ENCODE results near the gene HERC2.
"Not testable (repeated sequence)": the region's sequence is repeated elsewhere in the genome, so short reads cannot be mapped to it uniquely, and the experiment has no call there.

Gene HERC2, protein sequence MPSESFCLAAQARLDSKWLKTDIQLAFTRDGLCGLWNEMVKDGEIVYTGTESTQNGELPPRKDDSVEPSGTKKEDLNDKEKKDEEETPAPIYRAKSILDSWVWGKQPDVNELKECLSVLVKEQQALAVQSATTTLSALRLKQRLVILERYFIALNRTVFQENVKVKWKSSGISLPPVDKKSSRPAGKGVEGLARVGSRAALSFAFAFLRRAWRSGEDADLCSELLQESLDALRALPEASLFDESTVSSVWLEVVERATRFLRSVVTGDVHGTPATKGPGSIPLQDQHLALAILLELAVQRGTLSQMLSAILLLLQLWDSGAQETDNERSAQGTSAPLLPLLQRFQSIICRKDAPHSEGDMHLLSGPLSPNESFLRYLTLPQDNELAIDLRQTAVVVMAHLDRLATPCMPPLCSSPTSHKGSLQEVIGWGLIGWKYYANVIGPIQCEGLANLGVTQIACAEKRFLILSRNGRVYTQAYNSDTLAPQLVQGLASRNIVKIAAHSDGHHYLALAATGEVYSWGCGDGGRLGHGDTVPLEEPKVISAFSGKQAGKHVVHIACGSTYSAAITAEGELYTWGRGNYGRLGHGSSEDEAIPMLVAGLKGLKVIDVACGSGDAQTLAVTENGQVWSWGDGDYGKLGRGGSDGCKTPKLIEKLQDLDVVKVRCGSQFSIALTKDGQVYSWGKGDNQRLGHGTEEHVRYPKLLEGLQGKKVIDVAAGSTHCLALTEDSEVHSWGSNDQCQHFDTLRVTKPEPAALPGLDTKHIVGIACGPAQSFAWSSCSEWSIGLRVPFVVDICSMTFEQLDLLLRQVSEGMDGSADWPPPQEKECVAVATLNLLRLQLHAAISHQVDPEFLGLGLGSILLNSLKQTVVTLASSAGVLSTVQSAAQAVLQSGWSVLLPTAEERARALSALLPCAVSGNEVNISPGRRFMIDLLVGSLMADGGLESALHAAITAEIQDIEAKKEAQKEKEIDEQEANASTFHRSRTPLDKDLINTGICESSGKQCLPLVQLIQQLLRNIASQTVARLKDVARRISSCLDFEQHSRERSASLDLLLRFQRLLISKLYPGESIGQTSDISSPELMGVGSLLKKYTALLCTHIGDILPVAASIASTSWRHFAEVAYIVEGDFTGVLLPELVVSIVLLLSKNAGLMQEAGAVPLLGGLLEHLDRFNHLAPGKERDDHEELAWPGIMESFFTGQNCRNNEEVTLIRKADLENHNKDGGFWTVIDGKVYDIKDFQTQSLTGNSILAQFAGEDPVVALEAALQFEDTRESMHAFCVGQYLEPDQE (N-terminal part only)

DNA sequence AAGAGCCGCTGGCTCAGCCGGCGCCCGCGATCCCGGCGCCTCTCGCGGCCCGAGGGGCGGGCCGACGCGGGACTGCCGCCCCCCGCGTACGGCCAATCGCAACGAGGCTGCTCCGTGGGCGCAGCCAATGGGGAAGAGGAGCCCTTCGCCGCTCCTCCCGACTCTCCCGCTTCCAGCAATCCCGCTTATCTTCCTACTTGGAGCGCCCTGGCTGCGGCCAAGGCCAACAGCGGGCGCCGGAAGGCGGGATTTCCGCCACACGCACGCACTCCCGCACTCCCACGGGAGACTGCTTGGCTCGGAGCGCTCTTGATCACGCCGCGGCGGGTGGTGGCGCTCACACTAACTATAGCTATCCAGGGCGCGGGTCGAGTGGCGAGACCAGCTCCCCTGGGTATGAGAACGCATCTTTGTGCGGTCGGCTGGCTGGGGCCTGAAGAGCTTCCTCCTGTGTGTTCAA, at the start of gene HERC2:
Gene HERC2 (minus strand): TSS at position 51 of the 460 bp plus-strand sequence. CDS start 746 bp downstream, outside the sequence.
- not testable (repeated sequence) for DNase-seq (ENCODE audit: low read depth, low spot score)

DNA sequence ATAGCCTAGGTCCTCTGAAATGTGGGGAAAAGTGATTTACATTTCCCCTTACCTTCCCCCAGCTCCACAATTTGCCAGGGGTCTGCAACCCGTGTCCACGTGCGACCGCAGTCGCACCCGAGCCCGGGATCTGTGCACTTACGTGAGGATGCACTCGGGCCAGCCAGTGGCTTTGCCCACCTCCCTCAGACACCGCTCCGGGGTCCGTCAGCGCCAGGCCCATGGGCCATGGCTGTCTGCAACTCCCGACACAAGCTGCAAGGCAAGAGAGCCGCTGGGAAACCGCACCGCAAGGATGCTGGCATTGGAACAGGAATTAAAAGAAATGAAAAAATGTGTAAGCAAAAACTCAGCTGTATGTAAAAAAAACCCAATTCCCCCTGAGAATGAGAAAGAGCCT, 43.5 kb upstream of the HERC2 start:
- DNase-seq (ENCODE audit: low read depth, low spot score): not testable (repeated sequence)

DNA sequence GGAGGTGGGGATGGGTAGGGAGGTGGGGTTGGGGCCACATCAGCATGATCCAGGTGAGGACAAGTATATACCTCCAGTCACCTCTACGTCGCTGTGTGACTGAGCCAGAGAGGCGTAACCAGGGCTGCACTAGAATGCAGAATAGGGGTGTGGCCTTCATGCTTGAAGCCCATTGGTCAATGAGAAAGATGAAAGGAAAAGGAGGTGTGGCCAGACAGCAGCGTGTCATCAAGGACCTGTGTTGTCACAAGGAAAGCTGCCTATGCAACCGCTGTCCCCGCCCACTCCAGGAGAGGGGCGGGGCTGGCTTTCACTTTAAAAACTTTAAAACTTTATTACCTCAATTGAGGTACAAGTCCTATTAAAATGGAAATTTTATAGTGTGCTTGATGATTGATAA, 36.0 kb upstream of the HERC2 start, which contains the start of gene GOLGA6L24:
Gene GOLGA6L24 (minus strand): TSS at position 101 of the 400 bp plus-strand sequence. CDS start 61 bp downstream, at position 40.
- DNase-seq (ENCODE audit: low read depth, low spot score): not testable (repeated sequence)

DNA sequence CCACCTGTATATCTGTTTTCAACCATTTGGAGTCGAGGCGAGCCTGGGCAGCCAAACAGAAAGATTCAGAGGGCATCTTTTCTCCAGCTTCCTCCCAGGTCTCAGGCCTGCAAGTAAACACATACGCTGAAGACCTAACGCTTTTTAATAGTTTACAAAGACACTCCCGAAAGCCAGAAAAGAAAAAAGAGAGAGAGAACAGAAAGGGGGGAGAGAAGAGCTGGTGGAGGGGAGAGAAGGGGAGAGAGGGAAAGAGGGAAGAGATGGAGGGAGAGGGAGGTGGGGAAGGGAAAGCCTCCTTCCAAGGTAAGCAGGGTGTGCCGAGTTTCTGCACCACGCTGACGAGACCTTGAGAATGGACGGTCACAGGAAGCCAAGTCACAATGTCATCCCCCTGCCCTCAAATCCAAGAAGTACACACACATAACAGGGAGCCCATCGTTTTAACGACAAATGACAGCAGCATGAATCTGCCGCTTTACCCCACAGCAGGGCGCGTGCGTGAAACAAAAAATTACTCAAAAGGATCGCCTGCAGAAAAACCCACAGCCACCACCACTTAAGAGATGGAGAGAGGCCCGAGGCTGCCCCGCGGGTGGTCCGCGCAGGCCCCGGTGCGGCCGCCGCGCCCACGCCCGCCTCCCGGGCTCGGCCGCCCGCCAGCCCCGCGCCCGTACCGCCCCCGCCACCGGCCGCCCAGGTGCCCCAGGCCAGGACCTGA, 461 bp downstream of the HERC2 start:
- not testable (repeated sequence) for DNase-seq (ENCODE audit: low read depth, low spot score)

DNA sequence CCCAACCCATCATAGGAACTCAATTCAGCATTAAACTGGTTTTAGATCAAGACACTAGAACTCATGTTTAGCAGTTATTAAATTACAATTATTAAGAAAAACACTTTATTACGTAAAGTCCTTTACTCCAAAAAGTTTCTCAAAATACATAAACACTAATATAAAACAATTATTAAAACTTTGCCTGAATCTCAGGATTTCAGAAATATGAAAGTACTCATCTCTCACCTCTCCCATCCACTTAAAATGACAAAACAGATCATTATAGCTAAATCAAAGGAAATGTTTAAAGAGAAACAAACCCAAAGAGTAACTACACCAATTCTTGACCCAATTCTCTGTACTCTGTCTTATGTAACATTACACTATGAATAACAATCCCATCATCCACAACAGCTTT, 2.3 kb downstream of the HERC2 start:
- not testable (repeated sequence) for DNase-seq (ENCODE audit: low read depth, low spot score)

DNA sequence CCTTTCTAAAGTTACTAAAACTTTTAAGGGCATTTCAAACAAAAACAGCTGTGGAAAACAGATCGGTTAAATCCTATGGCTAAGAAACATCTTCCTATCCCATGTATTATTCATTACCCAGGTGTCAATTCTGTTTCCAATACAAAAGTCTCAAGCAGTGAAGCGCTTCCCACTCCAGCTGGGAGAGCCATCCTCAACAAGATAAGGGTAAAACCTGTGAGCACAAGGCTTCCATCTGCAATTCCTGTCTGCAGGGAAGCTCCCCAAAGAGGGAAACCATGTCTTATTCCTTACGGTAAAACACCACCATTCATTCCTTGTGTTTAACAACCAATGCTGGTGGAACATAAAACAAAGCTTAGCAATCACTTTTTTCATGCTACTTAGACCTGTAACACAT, 3.2 kb downstream of the HERC2 start:
- not testable (repeated sequence) for DNase-seq (ENCODE audit: low read depth, low spot score)

DNA sequence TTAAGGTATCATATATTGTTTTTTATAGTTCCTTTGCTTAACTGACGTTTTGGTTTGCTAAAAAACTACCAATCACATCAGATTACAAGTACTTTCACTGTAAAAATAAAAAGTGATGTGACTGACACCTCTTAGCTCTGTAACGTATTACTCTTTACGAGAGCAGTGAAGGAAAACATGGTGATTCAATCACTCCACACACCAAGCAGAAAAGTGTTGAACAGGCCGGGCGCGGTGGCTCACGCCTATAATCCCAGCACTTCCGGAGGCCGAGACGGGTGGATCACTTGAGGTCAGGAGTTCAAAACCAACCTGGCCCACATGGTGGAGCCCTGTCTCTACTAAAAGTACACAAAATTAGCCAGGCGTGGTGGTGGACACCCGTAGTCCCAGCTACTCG, 3.9 kb downstream of the HERC2 start:
- DNase-seq (ENCODE audit: low read depth, low spot score): not testable (repeated sequence)

DNA sequence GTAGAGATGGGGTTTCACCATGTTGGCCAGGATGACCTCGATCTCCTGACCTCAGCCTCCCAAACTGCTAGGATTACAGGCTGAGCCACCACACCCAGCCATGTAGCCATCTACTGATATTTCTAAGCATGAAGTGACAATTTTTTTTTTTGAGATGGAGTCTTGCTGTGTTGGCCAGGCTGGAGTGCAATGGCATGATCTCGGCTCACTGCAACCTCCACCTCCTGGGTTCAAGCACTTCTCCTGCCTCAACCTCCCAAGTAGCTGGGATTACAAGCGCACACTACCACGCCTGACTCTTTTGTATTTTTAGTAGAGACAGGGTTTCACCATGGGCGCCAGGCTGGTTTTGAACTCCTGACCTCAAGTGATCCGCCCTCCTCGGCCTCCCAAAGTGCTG, 5.0 kb downstream of the HERC2 start:
- DNase-seq (ENCODE audit: low read depth, low spot score): not testable (repeated sequence)

DNA sequence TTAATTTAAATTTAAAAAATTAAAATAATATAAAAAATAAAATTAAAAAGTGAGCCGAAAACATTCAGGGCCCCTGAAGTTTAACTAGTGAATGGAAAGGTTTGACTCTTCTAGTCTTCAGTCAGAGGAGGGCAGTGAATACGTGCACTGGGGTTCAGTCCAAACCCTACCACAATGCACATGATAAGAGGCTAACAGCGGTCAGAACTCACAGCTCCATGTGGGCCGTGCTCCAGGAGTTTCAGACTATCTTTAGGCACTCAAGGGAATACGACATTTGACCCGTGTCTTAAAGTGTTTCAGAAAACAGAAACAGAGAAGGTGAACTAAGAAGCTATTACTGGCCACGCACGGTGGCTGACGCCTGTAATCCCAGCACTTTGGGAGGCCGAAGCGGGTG, 11.5 kb downstream of the HERC2 start:
- not testable (repeated sequence) for DNase-seq (ENCODE audit: low read depth, low spot score)

DNA sequence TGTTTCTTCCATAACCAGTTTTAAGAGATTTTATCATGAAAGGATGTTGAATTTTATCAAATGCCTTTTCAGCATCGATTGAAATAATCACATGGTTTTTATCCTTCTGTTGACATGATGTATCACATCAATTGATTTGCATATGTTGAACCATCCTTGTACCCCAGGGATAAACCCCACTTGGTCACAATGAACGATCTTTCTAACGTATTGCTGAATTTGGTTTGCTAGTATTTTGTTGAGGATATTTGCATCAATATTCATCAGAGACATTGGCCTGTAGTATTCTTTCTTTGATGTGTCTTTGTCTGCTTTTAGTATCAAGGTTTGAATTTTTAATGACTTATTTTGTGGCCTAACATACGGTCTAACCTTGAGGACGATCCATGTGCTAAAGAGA, 13.3 kb downstream of the HERC2 start:
- DNase-seq (ENCODE audit: low read depth, low spot score): not testable (repeated sequence)

DNA sequence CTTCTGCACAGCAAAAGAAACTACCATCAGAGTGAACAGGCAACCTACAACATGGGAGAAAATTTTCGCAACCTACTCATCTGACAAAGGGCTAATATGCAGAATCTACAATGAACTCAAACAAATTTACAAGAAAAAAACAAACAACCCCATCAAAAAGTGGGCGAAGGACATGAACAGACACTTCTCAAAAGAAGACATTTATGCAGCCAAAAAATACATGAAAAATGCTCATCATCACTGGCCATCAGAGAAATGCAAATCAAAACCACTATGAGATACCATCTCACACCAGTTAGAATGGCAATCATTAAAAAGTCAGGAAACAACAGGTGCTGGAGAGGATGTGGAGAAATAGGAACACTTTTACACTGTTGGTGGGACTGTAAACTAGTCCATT, 16.3 kb downstream of the HERC2 start:
- not testable (repeated sequence) for DNase-seq (ENCODE audit: low read depth, low spot score)

DNA sequence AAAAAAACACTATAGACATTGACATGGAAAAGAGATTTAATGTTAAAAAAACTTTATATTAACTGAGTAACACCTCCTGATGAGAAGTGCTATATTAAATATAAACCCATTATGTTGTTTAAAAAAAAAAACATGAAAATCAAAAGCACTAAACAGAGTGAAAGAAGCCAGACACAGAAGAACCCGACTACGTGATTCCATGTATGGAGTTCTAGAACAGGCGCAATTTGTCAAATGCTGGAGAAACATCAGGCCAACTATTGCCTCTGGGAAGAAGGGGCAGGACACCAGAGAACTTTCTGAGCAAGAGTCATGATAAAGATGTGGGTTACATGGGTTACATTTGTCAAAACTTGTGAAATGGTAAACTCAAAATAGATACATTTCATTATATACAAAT, 24.5 kb downstream of the HERC2 start:
- DNase-seq (ENCODE audit: low read depth, low spot score): not testable (repeated sequence)

DNA sequence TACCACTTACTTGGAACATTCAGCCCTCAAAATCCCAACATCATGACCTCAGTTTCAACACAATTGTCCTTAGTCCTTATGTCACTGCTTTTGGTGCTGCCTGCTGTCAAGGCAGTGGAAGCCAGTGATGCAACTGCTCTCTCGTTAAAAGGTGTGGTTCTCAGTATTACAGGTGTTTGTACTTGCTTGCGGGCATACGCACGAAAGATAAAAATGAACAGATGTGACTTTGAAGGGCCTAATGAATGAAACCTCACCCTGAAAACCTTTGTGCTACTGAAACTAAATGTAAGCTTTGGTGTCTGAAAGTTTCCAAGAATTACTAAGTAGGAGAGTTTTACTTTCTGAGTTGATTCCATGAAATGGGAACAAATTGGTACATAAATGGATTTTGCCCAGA, 25.2 kb downstream of the HERC2 start:
- DNase-seq (ENCODE audit: low read depth, low spot score): not testable (repeated sequence)

DNA sequence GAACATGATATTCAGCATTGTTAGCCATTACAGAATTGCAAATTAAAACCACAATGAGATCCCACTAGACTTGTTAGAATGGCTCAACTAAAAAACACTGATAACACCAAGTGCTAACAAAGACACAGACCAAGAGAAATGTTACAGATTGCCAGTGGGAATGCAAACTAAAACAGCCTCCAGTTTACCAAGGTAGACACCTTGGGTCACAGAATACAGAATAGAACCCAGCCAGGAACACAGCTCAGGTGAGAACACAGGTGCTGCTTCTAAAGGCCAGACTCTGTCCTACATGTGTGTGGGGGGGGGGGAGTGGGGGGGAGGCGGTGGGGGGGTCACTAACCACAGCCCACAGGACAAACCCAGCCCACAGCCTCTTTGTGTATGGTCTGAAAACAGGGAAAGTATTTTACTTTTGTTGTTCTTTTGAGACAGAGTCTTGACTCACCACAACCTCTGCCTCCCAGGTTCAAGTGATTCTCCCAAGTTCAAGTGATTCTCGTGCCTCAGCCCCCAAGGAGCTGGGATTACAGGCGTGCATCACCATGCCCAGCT, 26.9 kb downstream of the HERC2 start:
- DNase-seq (ENCODE audit: low read depth, low spot score): not testable (repeated sequence)

DNA sequence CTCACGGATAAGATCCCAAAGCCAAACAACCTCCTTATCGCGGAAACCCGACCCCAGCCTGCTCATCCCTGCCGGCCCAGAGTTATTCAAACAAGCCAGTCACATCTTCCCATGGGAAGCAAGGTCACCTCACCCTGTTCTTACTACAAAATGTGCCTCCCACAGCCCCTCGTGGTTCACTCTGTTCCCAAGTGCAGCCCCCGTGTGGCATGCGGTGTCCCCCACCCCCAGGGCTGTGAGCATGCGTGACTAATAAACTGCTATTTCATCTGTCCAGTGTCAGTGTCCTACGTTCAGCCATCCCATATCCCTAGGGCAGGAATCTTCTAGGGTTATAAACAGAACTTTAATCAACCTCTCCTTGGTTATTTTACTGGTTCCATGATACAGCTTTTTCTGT, 27.4 kb downstream of the HERC2 start:
- not testable (repeated sequence) for DNase-seq (ENCODE audit: low read depth, low spot score)

DNA sequence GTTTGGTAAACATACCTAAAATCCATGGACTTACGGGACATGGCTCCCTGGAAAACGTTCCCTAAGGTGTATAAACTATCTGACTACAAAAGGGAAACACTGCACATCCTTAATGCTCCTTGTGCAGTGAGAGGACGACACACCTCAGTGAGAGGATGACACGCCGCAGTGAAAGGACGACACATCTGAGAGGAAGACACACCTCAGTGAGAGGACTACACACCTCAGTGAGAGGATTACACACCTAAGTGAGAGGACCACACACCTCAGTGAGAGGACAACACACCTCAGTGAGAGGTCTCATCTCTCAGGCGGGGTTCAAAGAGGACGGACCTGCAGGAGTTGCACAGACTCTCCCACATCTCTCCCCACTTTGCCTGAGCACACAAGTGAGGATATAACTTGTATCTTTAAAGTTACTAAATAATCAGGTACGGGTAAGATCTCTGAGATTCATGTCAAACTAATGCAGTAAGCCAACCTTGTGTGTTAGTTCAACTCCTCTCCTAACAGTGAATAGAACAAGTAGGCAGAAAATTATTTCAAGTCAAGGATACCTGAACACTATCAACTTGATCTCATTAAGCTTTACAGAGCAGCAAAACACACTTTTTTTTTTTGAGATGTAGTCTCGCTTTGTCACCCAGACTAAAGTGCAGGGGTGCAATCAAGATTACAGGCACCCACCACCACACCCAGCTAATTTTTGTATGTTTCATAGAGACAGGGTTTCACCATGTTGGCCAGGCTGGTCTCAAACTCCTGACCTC, 32.1 kb downstream of the HERC2 start:
- DNase-seq (ENCODE audit: low read depth, low spot score): no peak

DNA sequence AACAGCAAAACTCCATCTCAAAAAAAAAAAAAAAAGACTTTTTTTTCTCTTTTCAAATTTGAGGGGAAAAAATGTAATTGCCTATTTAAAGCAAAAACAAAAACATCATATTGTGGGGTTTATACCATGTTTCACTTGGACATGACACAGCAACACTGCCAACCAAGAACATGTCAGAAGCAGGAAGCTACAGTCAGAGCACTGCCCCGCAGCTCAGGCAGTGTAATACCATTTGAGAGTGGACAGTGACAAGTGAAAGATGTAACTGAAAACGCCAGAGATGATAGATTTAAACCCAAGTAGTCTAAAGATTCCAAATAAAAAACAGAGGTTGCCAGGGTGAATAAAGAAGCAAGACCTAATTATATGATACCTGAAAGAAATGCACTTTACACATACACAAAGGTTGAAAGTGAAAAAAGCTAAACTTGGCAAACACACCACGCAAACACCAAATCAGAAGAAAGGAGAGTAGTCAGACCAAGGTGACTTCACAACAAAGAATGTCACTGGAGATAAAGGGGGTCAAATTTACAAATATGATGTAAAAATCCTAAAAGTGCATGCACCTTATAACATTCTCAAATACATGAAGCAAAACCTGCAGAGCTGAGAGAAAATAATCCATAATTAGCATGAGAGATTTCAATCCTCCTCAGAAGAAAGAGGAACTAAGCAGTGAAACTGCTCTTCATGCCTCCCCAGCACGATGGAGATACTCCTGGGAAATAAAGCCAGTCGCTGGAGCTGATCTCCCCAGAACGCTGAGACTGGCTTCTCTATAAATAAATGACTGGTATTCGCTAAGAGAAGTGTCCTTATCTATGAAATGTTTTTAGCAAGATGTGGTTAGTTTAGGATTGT, 32.9 kb downstream of the HERC2 start:
- DNase-seq (ENCODE audit: low read depth, low spot score): not testable (repeated sequence)

DNA sequence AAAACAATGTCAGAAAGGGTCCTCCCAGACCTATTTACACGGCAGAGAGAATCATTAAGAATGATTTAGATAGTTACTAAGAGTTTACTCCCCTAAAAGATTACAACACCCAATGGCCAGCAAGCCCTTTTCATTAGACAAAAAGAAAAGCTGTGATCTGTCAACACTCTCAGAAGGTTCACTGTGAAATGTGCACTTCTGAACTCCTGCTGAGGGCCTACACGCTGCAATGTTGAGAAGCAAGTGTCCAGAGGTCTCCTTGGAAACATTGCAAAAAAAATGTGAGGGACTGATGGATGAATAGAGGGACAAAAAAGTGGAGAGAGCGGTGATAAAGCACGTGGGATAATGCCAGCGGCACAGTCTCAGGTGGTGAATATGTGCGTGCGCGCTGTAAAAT, 35.3 kb downstream of the HERC2 start:
- not testable (repeated sequence) for DNase-seq (ENCODE audit: low read depth, low spot score)

DNA sequence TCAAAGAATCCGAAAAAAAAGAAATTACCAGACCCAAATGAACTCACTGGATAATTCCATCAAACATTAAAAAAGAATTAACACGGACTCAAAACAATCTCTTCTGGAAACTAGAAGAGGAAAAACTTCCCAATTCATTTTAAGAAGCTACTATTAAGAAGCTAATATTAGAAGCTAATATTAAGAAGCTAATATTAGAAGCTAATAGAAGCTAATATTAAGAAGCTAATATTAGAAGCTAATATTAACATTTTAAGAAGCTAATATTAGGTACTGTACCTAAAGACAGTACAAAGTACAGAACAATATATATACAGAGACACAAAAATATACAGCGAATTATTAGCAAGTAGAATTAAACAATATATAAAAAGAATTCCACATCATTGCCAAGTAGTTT, 35.9 kb downstream of the HERC2 start:
- no peak for DNase-seq (ENCODE audit: low read depth, low spot score)
